A549 (cell line): Measurements from ENCODE around the gene ZNF79.

Source experiments
- BHLHE40 ChIP-seq: IDR thresholded peaks from 2 replicates; pipeline ENCODE4 v1.6.1; 2012; ENCODE audit warnings: low read depth, low read length, inconsistent platforms
- CBX2 ChIP-seq: fragments of 200-600 bp; sonication (generic); IDR thresholded peaks from 2 replicates; pipeline ENCODE4 v1.6.1; 2016; ENCODE audit warnings: low read depth, mild to moderate bottlenecking, borderline replicate concordance
- EP300 ChIP-seq, 2 experiments: fragments of >200 bp; sonication (Bioruptor Twin); formaldehyde crosslinking; IDR thresholded peaks; 2 replicates in 1 of 2; 3 replicates in 1 of 2; pipeline ENCODE4 v1.6.1; 2016 to 2017
- HDAC2 ChIP-seq: fragments of 200-600 bp; sonication (generic); IDR thresholded peaks from 2 replicates; pipeline ENCODE4 v1.6.1; 2016
- HOXA7 ChIP-seq: fragments of 250-450 bp; sonication (Bioruptor Pico); IDR thresholded peaks from 2 replicates; pipeline ENCODE4 v1.5.0; 2020; ENCODE audit warnings: mild to moderate bottlenecking, moderate library complexity
- KDM5A ChIP-seq: fragments of 200-600 bp; sonication (generic); IDR thresholded peaks from 2 replicates; pipeline ENCODE4 v1.6.1; 2016; ENCODE audit warnings: antibody characterized with exemption, mild to moderate bottlenecking
- MAZ ChIP-seq: fragments of 150-350 bp; IDR thresholded peaks from 2 replicates; pipeline ENCODE4 v1.6.1; 2014; ENCODE audit warnings: antibody characterized with exemption, low read depth, low read length, borderline replicate concordance
- MYC ChIP-seq: IDR thresholded peaks from 2 replicates; pipeline ENCODE4 v1.6.1; 2012; ENCODE audit warnings: mild to moderate bottlenecking, inconsistent platforms, low read length, improper control_type of control experiment, borderline replicate concordance
- POLR2A ChIP-seq: IDR thresholded peaks from 2 replicates; pipeline ENCODE4 v1.6.1; 2012; ENCODE audit warnings: mild to moderate bottlenecking, low read length
- POLR2AphosphoS2 ChIP-seq: conservative IDR thresholded peaks from 2 replicates; pipeline ENCODE4 v1.6.1; 2012; ENCODE audit warnings: low read length, improper control_type of control experiment, inconsistent platforms
- TF ChIP-seq, protein P1 (sequence below): fragments of >200 bp; sonication (Bioruptor Twin); formaldehyde crosslinking; IDR thresholded peaks from 3 replicates; pipeline ENCODE4 v1.5.1; 2016
- TF ChIP-seq, protein P2 (sequence below): IDR thresholded peaks from 2 replicates; pipeline ENCODE4 v1.6.1; 2012; ENCODE audit warnings: low read depth, borderline replicate concordance
- TF ChIP-seq, protein P3 (sequence below): IDR thresholded peaks from 2 replicates; pipeline ENCODE4 v1.6.1; 2012
- TF ChIP-seq, protein P4 (sequence below): IDR thresholded peaks from 2 replicates; pipeline ENCODE4 v1.6.1; 2012

DNA sequence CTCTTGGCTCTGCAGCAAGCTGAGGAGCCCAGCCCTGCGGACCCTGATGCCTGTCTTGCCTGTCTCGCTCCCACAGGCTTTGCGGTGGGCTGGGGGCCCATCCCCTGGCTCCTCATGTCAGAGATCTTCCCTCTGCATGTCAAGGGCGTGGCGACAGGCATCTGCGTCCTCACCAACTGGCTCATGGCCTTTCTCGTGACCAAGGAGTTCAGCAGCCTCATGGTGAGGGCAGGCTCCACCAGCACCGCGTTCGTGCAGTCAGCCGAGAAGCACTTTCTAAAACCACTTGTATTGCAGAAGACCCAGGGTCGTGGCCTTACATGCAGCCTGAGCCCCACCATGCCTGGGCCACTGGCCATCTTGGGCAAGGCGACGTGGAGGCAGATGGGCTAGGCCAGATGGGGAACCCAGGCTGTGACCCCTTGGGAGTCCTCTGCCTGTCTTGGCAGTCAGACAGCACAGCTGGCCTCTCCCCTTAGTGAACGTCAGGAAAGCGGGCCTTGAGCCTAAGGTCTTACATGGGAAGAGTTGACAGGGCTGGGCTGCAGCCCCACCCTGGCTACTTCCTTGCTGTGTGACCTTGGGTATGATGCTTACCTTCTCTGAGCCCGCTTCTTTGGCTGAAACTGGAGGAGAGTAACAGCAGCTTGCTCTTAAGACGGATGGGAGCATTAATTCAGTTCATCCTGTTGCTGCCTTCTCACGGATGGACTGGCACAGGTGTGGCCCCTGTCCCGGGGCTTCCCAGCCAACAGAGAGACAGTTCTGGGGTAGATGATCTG is 18.6 kb upstream of the ZNF79 start:
- TF ChIP-seq BHLHE40 (no peak), POLR2A (no peak), EP300 (IDR thresholded peaks at IDR 0.05) (no peak), MYC (no peak), MAZ (no peak), POLR2AphosphoS2 (no peak), CBX2 (no peak), HDAC2 (no peak), KDM5A (no peak), HOXA7 (CRISPR knock-in tag) (no peak)
- TF ChIP-seq, protein P1, sequence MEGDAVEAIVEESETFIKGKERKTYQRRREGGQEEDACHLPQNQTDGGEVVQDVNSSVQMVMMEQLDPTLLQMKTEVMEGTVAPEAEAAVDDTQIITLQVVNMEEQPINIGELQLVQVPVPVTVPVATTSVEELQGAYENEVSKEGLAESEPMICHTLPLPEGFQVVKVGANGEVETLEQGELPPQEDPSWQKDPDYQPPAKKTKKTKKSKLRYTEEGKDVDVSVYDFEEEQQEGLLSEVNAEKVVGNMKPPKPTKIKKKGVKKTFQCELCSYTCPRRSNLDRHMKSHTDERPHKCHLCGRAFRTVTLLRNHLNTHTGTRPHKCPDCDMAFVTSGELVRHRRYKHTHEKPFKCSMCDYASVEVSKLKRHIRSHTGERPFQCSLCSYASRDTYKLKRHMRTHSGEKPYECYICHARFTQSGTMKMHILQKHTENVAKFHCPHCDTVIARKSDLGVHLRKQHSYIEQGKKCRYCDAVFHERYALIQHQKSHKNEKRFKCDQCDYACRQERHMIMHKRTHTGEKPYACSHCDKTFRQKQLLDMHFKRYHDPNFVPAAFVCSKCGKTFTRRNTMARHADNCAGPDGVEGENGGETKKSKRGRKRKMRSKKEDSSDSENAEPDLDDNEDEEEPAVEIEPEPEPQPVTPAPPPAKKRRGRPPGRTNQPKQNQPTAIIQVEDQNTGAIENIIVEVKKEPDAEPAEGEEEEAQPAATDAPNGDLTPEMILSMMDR: no peak
- TF ChIP-seq, protein P2, sequence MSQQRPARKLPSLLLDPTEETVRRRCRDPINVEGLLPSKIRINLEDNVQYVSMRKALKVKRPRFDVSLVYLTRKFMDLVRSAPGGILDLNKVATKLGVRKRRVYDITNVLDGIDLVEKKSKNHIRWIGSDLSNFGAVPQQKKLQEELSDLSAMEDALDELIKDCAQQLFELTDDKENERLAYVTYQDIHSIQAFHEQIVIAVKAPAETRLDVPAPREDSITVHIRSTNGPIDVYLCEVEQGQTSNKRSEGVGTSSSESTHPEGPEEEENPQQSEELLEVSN: no peak
- TF ChIP-seq, protein P3, sequence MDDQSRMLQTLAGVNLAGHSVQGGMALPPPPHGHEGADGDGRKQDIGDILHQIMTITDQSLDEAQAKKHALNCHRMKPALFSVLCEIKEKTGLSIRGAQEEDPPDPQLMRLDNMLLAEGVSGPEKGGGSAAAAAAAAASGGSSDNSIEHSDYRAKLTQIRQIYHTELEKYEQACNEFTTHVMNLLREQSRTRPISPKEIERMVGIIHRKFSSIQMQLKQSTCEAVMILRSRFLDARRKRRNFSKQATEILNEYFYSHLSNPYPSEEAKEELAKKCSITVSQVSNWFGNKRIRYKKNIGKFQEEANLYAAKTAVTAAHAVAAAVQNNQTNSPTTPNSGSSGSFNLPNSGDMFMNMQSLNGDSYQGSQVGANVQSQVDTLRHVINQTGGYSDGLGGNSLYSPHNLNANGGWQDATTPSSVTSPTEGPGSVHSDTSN: no peak
- TF ChIP-seq, protein P4, sequence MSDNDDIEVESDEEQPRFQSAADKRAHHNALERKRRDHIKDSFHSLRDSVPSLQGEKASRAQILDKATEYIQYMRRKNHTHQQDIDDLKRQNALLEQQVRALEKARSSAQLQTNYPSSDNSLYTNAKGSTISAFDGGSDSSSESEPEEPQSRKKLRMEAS: no peak
